ENCODE data around the gene ECHS1. TPM values are rescaled to one million over a fixed set of nuclear protein-coding genes. Genes with fewer than 3 reads are reported as not detected.

Gene ECHS1
- total RNA-seq, 1 experiment from 2014 or later = 53.5 TPM

DNA sequence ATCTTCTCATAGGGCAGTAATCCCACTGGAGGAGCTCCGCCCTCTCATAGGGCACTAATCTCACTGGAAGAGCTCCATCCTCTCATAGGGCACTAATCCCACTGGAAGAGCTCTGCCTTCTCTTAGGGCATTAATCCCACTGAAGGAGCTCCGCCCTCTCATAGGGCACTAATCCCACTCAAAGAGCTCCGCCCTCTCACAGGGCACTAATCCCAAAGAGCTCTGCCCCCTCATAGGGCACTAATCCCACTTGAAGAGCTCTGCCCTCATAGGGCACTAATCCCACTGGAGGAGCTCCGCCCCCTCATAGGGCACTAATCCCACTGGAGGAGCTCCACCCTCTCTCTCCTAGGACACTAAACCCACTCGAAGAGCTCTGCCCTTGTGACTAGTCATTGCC is 11.9 kb downstream of the ECHS1 start:
- TF ChIP-seq CTCF (IDR thresholded peaks at IDR 0.05; ENCODE audit: unreplicated experiment) = no peak
- no peaks in the 10 kb centered on the region for H3K4me1 Mint-ChIP-seq (ENCODE audit: low read depth, unreplicated experiment)
- DNase-seq = no peak
- CTCF ChIA-PET = interaction anchor here (0.6 kb wide), 1 partner anchor 36 kb away, joined by 3 read pairs; no protein-coding TSS in a partner anchor
- H3K27ac Mint-ChIP-seq (ENCODE audit: unreplicated experiment) = no peak overlapping the region
- H3K36me3 Mint-ChIP-seq (ENCODE audit: insufficient read depth, unreplicated experiment) = peaks cover 12% of the 10 kb centered on the region
- H3K4me3 Mint-ChIP-seq (ENCODE audit: low read depth, unreplicated experiment) = no peak overlapping the region
- intact Hi-C loops (cut with micrococcal nuclease; ENCODE audit: unreplicated experiment) = no loop called here
- no TSS peak for BruUV-seq (replicated peaks)
- H3K27me3 Mint-ChIP-seq (ENCODE audit: unreplicated experiment) = no peaks in the 10 kb centered on the region
- H3K9me3 Mint-ChIP-seq (ENCODE audit: low read depth, unreplicated experiment) = no peaks in the 10 kb centered on the region

GRCh38 chr10:133359972-133360610 is 13.1 kb downstream of the ECHS1 start:
- H3K4me1 Mint-ChIP-seq (ENCODE audit: low read depth, unreplicated experiment) = no peaks in the 10 kb centered on the region
- H3K27ac Mint-ChIP-seq (ENCODE audit: unreplicated experiment) = no peak overlapping the region
- no TSS peak for BruUV-seq (replicated peaks)
- H3K27me3 Mint-ChIP-seq (ENCODE audit: unreplicated experiment) = no peaks in the 10 kb centered on the region
- no peaks in the 10 kb centered on the region for H3K9me3 Mint-ChIP-seq (ENCODE audit: low read depth, unreplicated experiment)
- CTCF ChIA-PET = no interaction called here
- peaks cover 12% of the 10 kb centered on the region for H3K36me3 Mint-ChIP-seq (ENCODE audit: insufficient read depth, unreplicated experiment)
- no peak for TF ChIP-seq CTCF (IDR thresholded peaks at IDR 0.05; ENCODE audit: unreplicated experiment)
- intact Hi-C loops (cut with micrococcal nuclease; ENCODE audit: unreplicated experiment) = no loop called here
- no peak for DNase-seq
- no peak overlapping the region for H3K4me3 Mint-ChIP-seq (ENCODE audit: low read depth, unreplicated experiment)

DNA sequence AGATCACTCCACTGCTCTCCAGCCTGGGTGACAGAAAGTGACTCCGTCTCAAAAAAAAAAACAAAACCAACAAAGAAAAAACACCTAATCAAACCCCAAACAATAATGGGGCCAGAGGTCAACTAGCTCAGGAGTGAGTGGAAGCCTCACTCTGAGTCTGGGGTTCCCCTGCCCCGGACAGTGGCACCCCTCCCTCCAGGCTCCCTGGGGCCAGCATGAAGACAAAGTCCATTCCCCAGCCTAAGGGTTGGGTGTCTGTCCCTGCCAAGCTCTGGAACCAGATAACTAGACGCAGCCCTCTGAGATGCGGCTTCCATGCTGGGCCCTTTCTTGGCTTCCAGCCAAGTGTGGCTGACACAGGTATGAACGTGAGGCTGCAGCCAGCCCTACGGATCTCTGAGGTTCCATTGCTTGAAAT is 13.6 kb downstream of the ECHS1 start:
- CTCF ChIA-PET = no interaction called here
- H3K9me3 Mint-ChIP-seq (ENCODE audit: low read depth, unreplicated experiment) = no peaks in the 10 kb centered on the region
- TF ChIP-seq CTCF (IDR thresholded peaks at IDR 0.05; ENCODE audit: unreplicated experiment) = no peak
- H3K36me3 Mint-ChIP-seq (ENCODE audit: insufficient read depth, unreplicated experiment) = peaks cover 9% of the 10 kb centered on the region
- H3K4me1 Mint-ChIP-seq (ENCODE audit: low read depth, unreplicated experiment) = no peaks in the 10 kb centered on the region
- H3K4me3 Mint-ChIP-seq (ENCODE audit: low read depth, unreplicated experiment) = no peak overlapping the region
- H3K27me3 Mint-ChIP-seq (ENCODE audit: unreplicated experiment) = no peaks in the 10 kb centered on the region
- DNase-seq = peak; percentile 56
- no TSS peak for BruUV-seq (replicated peaks)
- no peak overlapping the region for H3K27ac Mint-ChIP-seq (ENCODE audit: unreplicated experiment)
- intact Hi-C loops (cut with micrococcal nuclease; ENCODE audit: unreplicated experiment) = no loop called here

- peaks cover 6% of the 10 kb centered on the region for H3K36me3 Mint-ChIP-seq (ENCODE audit: insufficient read depth, unreplicated experiment)
- no peaks in the 10 kb centered on the region for H3K27me3 Mint-ChIP-seq (ENCODE audit: unreplicated experiment)
- DNase-seq = no peak
- H3K27ac Mint-ChIP-seq (ENCODE audit: unreplicated experiment) = no peak overlapping the region
- CTCF ChIA-PET = no interaction called here
- no TSS peak for BruUV-seq (replicated peaks)
- intact Hi-C loops (cut with micrococcal nuclease; ENCODE audit: unreplicated experiment) = no loop called here
- H3K9me3 Mint-ChIP-seq (ENCODE audit: low read depth, unreplicated experiment) = no peaks in the 10 kb centered on the region
- TF ChIP-seq CTCF (IDR thresholded peaks at IDR 0.05; ENCODE audit: unreplicated experiment) = no peak
- no peaks in the 10 kb centered on the region for H3K4me1 Mint-ChIP-seq (ENCODE audit: low read depth, unreplicated experiment)
- no peak overlapping the region for H3K4me3 Mint-ChIP-seq (ENCODE audit: low read depth, unreplicated experiment)
Observed at GRCh38 chr10:133358925-133359310, 14.2 kb downstream of the ECHS1 start.
